A549 (cell line): ENCODE results near the gene LGI2.

Experiments used
- CHD4 ChIP-seq: fragments of 200-600 bp; sonication (generic); IDR thresholded peaks from 2 replicates; pipeline ENCODE4 v1.6.1; 2016; ENCODE audit warnings: antibody characterized with exemption, mild to moderate bottlenecking, borderline replicate concordance
- CTCF ChIP-seq: fragments of >200 bp; sonication (Bioruptor Twin); formaldehyde crosslinking; IDR thresholded peaks from 3 replicates; pipeline ENCODE4 v1.5.1; 2016
- EHF ChIP-seq: fragments of 250-450 bp; sonication (Bioruptor Pico); IDR thresholded peaks from 2 replicates; pipeline ENCODE4 v1.5.0; 2020; ENCODE audit warnings: mild to moderate bottlenecking
- HDAC2 ChIP-seq: fragments of 200-600 bp; sonication (generic); IDR thresholded peaks from 2 replicates; pipeline ENCODE4 v1.6.1; 2016
- HOXA7 ChIP-seq: fragments of 250-450 bp; sonication (Bioruptor Pico); IDR thresholded peaks from 2 replicates; pipeline ENCODE4 v1.5.0; 2020; ENCODE audit warnings: mild to moderate bottlenecking, moderate library complexity
- JUN ChIP-seq, 2 experiments: fragments of >200 bp; sonication (Bioruptor Twin); formaldehyde crosslinking; IDR thresholded peaks; 2 replicates in 1 of 2; 3 replicates in 1 of 2; pipeline ENCODE4 v1.6.1; 2016 to 2017
- KDM1A ChIP-seq: fragments of 200-600 bp; sonication (generic); IDR thresholded peaks from 2 replicates; pipeline ENCODE4 v1.6.1; 2016; ENCODE audit warnings: low read depth, mild to moderate bottlenecking
- POLR2A ChIP-seq: IDR thresholded peaks from 2 replicates; pipeline ENCODE4 v1.6.1; 2012; ENCODE audit warnings: mild to moderate bottlenecking, low read length
- RFX5 ChIP-seq: fragments of 450-650 bp; IDR thresholded peaks from 2 replicates; pipeline ENCODE4 v1.7.1; 2014; ENCODE audit warnings: antibody characterized with exemption, mild to moderate bottlenecking, moderate library complexity
- ZFP36 ChIP-seq: fragments of 450-650 bp; IDR thresholded peaks from 2 replicates; pipeline ENCODE4 v1.6.1; 2014; ENCODE audit warnings: borderline replicate concordance; ENCODE audit not compliant: partially characterized antibody

DNA sequence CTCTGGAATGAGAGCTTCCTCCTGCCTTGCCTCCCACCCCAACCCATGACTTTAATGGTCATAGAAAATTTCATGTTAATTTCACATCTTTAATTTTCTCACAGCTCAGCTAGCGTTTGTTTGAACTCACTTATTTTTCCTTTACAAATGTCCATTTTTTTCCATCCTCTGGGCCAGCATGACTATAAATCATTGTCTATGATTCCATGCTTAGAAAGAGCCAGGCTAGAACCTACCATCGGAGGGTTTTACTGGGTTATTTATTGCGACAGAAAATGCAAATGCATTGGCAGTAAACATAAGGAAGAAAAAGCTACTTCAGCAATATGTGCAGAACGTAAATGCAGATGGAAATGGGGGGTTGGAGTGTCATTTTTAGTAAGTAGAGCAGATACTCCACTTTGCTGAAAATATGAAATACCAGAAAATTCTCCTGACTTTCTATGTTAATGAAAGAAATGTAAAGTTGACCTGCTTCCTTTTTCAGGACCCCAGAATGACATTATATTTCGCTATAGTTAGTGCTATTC lies 37.1 kb downstream of the LGI2 start:
- TF ChIP-seq HDAC2, result no peak
- TF ChIP-seq POLR2A, result no peak
- no peak for TF ChIP-seq CTCF
- TF ChIP-seq JUN (IDR thresholded peaks at IDR 0.05), result no peak
- no peak for TF ChIP-seq KDM1A
- no peak for TF ChIP-seq ZFP36
- TF ChIP-seq CHD4, result no peak
- no peak for TF ChIP-seq EHF (CRISPR knock-in tag)
- no peak for TF ChIP-seq RFX5
- no peak for TF ChIP-seq HOXA7
